ENCODE results near the gene VIPAS39. TPM values are rescaled to one million over a fixed set of nuclear protein-coding genes. Genes with fewer than 3 reads are reported as not detected.

Gene VIPAS39
- total and polyA plus RNA-seq, 9 of the 15 experiments (the other 6 are each of a cell fraction or from before 2014, with no cell fraction given): 5.7 to 25.6 (median 9.9) TPM

DNA sequence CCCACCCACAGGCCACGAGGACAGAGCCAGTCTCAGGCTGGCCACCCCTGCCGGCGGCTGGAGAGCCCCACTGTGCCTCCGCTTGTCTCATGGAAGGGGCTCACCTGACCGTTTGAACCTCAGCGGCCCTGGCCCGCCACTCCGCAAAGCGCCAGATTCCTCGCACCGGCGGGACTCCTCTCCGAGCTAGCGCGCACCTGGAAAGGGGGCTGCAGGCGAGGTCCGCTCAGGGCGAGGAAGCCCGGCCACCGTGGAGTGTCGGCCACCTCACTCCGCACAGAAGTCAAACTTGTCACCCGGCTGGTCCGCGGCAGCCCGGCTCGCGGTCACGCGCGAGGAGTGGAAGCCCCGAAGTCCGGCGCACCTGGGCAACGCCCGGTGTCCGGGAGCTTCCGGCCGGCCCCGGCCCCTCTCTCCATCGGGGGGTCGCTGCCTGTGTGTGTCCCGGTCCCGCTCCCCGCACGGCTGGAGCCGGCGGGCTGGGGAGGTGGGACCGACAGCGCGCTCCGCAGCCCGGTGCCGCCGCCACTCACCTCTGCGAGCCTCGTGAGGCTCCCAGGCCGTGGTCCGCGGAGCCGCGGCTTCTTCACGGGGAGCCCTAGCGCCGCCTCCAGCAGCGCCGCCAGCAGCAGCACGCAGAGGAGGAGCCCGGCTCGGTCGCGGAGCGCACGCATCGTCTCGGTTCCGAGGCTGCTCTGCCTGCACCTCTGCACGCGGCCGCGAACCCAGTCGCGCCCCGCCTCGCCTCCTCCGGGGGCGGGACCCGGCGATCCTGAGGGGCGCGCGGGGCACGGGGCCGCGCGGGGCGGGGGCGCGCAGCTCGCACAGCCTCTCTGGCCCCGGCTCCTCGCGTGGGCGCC is 40.9 kb upstream of the VIPAS39 start, which contains the start of gene ISM2 (continued):
- TF ChIP-seq, protein P1, sequence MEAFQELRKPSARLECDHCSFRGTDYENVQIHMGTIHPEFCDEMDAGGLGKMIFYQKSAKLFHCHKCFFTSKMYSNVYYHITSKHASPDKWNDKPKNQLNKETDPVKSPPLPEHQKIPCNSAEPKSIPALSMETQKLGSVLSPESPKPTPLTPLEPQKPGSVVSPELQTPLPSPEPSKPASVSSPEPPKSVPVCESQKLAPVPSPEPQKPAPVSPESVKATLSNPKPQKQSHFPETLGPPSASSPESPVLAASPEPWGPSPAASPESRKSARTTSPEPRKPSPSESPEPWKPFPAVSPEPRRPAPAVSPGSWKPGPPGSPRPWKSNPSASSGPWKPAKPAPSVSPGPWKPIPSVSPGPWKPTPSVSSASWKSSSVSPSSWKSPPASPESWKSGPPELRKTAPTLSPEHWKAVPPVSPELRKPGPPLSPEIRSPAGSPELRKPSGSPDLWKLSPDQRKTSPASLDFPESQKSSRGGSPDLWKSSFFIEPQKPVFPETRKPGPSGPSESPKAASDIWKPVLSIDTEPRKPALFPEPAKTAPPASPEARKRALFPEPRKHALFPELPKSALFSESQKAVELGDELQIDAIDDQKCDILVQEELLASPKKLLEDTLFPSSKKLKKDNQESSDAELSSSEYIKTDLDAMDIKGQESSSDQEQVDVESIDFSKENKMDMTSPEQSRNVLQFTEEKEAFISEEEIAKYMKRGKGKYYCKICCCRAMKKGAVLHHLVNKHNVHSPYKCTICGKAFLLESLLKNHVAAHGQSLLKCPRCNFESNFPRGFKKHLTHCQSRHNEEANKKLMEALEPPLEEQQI (IDR thresholded peaks at IDR 0.05): no peak
- peak; percentile 24; the same call in 1 of the 2 replicates for TF ChIP-seq CXXC5 (CRISPR knock-in tag; IDR thresholded peaks at IDR 0.05)
- TF ChIP-seq ZNF79 (CRISPR knock-in tag; IDR thresholded peaks at IDR 0.05; ENCODE audit: low read depth): no peak
- no peak for TF ChIP-seq MIER1 (IDR thresholded peaks at IDR 0.05; ENCODE audit: low read depth)
- no peak for TF ChIP-seq ZNF75A (CRISPR knock-in tag; IDR thresholded peaks at IDR 0.05)
- TF ChIP-seq DIDO1 (tag; IDR thresholded peaks at IDR 0.05; ENCODE audit: low read depth): no peak
- TF ChIP-seq, protein P2, sequence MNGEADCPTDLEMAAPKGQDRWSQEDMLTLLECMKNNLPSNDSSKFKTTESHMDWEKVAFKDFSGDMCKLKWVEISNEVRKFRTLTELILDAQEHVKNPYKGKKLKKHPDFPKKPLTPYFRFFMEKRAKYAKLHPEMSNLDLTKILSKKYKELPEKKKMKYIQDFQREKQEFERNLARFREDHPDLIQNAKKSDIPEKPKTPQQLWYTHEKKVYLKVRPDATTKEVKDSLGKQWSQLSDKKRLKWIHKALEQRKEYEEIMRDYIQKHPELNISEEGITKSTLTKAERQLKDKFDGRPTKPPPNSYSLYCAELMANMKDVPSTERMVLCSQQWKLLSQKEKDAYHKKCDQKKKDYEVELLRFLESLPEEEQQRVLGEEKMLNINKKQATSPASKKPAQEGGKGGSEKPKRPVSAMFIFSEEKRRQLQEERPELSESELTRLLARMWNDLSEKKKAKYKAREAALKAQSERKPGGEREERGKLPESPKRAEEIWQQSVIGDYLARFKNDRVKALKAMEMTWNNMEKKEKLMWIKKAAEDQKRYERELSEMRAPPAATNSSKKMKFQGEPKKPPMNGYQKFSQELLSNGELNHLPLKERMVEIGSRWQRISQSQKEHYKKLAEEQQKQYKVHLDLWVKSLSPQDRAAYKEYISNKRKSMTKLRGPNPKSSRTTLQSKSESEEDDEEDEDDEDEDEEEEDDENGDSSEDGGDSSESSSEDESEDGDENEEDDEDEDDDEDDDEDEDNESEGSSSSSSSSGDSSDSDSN (IDR thresholded peaks at IDR 0.05; ENCODE audit: borderline replicate concordance in 1 of 2, low read depth in 2 of 2, low read length in 2 of 2): peak in 1 of 2 experiments; percentile 39; a peak in 1 of 4 replicates
- TF ChIP-seq SMARCC2 (IDR thresholded peaks at IDR 0.05; ENCODE audit: low read depth): no peak
- TF ChIP-seq, protein P3, sequence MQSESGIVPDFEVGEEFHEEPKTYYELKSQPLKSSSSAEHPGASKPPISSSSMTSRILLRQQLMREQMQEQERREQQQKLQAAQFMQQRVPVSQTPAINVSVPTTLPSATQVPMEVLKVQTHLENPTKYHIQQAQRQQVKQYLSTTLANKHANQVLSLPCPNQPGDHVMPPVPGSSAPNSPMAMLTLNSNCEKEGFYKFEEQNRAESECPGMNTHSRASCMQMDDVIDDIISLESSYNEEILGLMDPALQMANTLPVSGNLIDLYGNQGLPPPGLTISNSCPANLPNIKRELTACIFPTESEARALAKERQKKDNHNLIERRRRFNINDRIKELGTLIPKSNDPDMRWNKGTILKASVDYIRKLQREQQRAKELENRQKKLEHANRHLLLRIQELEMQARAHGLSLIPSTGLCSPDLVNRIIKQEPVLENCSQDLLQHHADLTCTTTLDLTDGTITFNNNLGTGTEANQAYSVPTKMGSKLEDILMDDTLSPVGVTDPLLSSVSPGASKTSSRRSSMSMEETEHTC (IDR thresholded peaks at IDR 0.05): no peak
- TF ChIP-seq HCFC1 (IDR thresholded peaks at IDR 0.05; ENCODE audit: low read depth, low read length): no peak
- TF ChIP-seq MAFK (IDR thresholded peaks at IDR 0.05; ENCODE audit: low read length): no peak
- TF ChIP-seq, protein P4, sequence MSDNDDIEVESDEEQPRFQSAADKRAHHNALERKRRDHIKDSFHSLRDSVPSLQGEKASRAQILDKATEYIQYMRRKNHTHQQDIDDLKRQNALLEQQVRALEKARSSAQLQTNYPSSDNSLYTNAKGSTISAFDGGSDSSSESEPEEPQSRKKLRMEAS (CRISPR knock-in tag; IDR thresholded peaks at IDR 0.05): no peak
- TF ChIP-seq, protein P5, sequence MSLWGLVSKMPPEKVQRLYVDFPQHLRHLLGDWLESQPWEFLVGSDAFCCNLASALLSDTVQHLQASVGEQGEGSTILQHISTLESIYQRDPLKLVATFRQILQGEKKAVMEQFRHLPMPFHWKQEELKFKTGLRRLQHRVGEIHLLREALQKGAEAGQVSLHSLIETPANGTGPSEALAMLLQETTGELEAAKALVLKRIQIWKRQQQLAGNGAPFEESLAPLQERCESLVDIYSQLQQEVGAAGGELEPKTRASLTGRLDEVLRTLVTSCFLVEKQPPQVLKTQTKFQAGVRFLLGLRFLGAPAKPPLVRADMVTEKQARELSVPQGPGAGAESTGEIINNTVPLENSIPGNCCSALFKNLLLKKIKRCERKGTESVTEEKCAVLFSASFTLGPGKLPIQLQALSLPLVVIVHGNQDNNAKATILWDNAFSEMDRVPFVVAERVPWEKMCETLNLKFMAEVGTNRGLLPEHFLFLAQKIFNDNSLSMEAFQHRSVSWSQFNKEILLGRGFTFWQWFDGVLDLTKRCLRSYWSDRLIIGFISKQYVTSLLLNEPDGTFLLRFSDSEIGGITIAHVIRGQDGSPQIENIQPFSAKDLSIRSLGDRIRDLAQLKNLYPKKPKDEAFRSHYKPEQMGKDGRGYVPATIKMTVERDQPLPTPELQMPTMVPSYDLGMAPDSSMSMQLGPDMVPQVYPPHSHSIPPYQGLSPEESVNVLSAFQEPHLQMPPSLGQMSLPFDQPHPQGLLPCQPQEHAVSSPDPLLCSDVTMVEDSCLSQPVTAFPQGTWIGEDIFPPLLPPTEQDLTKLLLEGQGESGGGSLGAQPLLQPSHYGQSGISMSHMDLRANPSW (CRISPR knock-in tag; IDR thresholded peaks at IDR 0.05): no peak
- no peak for TF ChIP-seq ZNF785 (CRISPR knock-in tag; IDR thresholded peaks at IDR 0.05)
- TF ChIP-seq ATF7 (IDR thresholded peaks at IDR 0.05): no peak
- TF ChIP-seq FOXA1 (IDR thresholded peaks at IDR 0.05; ENCODE audit: borderline replicate concordance): no peak
- no peak for TF ChIP-seq HDAC8 (tag; IDR thresholded peaks at IDR 0.05)
- TF ChIP-seq NFE2L1 (tag; IDR thresholded peaks at IDR 0.05; ENCODE audit: borderline replicate concordance, low read depth): no peak
